Smooth muscle cell (in vitro differentiated cells): Measurements from ENCODE around the gene COL25A1. TPM values are rescaled to one million over a fixed set of nuclear protein-coding genes. Genes with fewer than 3 reads are reported as not detected.

Source experiments
- DNase-seq: peaks from one replicate; lab custom pipeline; 2025; ENCODE audit not compliant: unreplicated experiment; lab: John Stamatoyannopoulos, UW
- H2AFZ ChIP-seq: fragments of 200-600 bp; sonication (generic); 2 replicates; pipeline ENCODE4 v1.6.0; 2016; ENCODE audit warnings: antibody characterized with exemption, low read depth, mild to moderate bottlenecking
- H3F3A ChIP-seq: fragments of 200-600 bp; sonication (generic); 2 replicates; pipeline ENCODE4 v1.6.0; 2017; ENCODE audit warnings: antibody characterized with exemption, low read depth
- H3K27ac ChIP-seq: fragments of 200-600 bp; sonication (generic); 2 replicates; pipeline ENCODE4 v1.5.1; 2016; ENCODE audit warnings: low read depth, mild to moderate bottlenecking
- H3K27me3 ChIP-seq: fragments of 200-600 bp; sonication (generic); 2 replicates; pipeline ENCODE4 v1.6.1; 2016; ENCODE audit warnings: low read depth, mild to moderate bottlenecking
- H3K36me3 ChIP-seq: fragments of 200-600 bp; sonication (generic); 2 replicates; pipeline ENCODE4 v1.5.1; 2016; ENCODE audit warnings: low read depth
- H3K4me1 ChIP-seq: fragments of 200-600 bp; sonication (generic); 2 replicates; pipeline ENCODE4 v1.5.1; 2016; ENCODE audit warnings: low read depth
- H3K4me2 ChIP-seq: fragments of 200-600 bp; sonication (generic); 2 replicates; pipeline ENCODE4 v1.6.0; 2016; ENCODE audit warnings: mild to moderate bottlenecking
- H3K4me3 ChIP-seq: fragments of 200-600 bp; sonication (generic); 2 replicates; pipeline ENCODE4 v1.5.1; 2016; ENCODE audit warnings: mild to moderate bottlenecking
- H3K79me2 ChIP-seq: fragments of 200-600 bp; sonication (generic); 2 replicates; pipeline ENCODE4 v1.6.0; 2016; ENCODE audit warnings: low read depth, mild to moderate bottlenecking
- H3K9ac ChIP-seq: fragments of 200-600 bp; sonication (generic); 2 replicates; pipeline ENCODE4 v1.6.0; 2016; ENCODE audit warnings: low read depth
- H3K9me3 ChIP-seq: fragments of 200-600 bp; sonication (generic); replicated peaks from 2 replicates; pipeline ENCODE4 v1.5.1; 2016; ENCODE audit warnings: low read depth
- H4K20me1 ChIP-seq: fragments of 200-600 bp; sonication (generic); 2 replicates; pipeline ENCODE4 v1.6.0; 2016; ENCODE audit warnings: low read depth
- WGBS: methylation state at CpG from one replicate; pipeline ENCODE4 v1.1.7; 2016; ENCODE audit warnings: low lambda C conversion rate; 5-methylcytosine and 5-hydroxymethylcytosine counted together
- polyA plus RNA-seq: library from polyadenylated mRNA; unstranded; fragments of >200 nt; fragmentation: Nextera tagmentation; extraction: Ambion mirVana; gene quantifications from 2 replicates; pipeline ENCODE4 v1.2.1, GENCODE V29; 2016
- total RNA-seq: library from RNA; depleted of rRNA; stranded (reverse); fragments of >200 nt; gene quantifications from 2 replicates; pipeline ENCODE4 v1.2.3, GENCODE V29; 2014
- TF ChIP-seq, protein P1 (sequence below): fragments of 200-600 bp; sonication (generic); IDR thresholded peaks from 2 replicates; pipeline ENCODE4 v1.5.1; 2017; ENCODE audit warnings: borderline replicate concordance, mild to moderate bottlenecking, antibody characterized with exemption; ENCODE audit not compliant: insufficient read depth, poor library complexity, severe bottlenecking

Gene COL25A1
- total and polyA plus RNA-seq, 2 experiments from 2014 or later = 2.9 to 4.7 TPM

GRCh38 chr4:108965472-108966076 is 336.9 kb downstream of the COL25A1 start:
- no peak overlapping the region for H3K4me3 ChIP-seq
- H4K20me1 ChIP-seq = no peaks in the 10 kb centered on the region
- no peak overlapping the region for H3K4me2 ChIP-seq
- 52% methylated on average over 3 of the region's 3 CpGs for whole genome bisulfite sequencing
- no peak for DNase-seq
- H3F3A ChIP-seq = no peaks in the 10 kb centered on the region
- H3K36me3 ChIP-seq = no peaks in the 10 kb centered on the region
- H3K4me1 ChIP-seq = no peaks in the 10 kb centered on the region
- H3K27ac ChIP-seq = no peak overlapping the region
- H3K9me3 ChIP-seq = no peaks in the 10 kb centered on the region
- no peak overlapping the region for H3K9ac ChIP-seq
- no peak overlapping the region for H2AFZ ChIP-seq
- TF ChIP-seq, protein P1, sequence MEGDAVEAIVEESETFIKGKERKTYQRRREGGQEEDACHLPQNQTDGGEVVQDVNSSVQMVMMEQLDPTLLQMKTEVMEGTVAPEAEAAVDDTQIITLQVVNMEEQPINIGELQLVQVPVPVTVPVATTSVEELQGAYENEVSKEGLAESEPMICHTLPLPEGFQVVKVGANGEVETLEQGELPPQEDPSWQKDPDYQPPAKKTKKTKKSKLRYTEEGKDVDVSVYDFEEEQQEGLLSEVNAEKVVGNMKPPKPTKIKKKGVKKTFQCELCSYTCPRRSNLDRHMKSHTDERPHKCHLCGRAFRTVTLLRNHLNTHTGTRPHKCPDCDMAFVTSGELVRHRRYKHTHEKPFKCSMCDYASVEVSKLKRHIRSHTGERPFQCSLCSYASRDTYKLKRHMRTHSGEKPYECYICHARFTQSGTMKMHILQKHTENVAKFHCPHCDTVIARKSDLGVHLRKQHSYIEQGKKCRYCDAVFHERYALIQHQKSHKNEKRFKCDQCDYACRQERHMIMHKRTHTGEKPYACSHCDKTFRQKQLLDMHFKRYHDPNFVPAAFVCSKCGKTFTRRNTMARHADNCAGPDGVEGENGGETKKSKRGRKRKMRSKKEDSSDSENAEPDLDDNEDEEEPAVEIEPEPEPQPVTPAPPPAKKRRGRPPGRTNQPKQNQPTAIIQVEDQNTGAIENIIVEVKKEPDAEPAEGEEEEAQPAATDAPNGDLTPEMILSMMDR = no peak
- H3K79me2 ChIP-seq = no peaks in the 10 kb centered on the region
- H3K27me3 ChIP-seq = peaks cover 2% of the 10 kb centered on the region

DNA sequence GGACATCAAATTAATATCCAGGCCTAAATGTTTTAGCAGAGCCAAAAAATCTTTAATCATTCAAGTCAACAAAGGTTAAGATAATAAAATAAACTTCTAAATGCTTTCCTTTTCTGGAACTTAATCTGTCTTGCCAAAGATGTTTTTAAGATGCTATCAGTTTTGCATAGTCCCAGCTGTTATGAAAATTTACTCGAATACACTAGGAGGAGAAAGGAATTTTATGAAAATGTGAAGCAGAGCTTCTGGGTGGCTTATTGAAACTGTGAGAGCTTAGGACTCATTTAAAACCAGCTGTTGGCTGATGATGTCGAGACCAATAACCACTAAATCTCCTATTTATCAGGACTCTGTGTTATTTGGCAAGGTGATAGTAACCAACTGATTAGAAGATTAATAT is 337.4 kb downstream of the COL25A1 start:
- Histone ChIP-seq H3K27me3 (peaks cover 7% of the 10 kb centered on the region), H3K27ac (no peak overlapping the region), H3K36me3 (no peaks in the 10 kb centered on the region), H3K4me2 (no peak overlapping the region), H2AFZ (no peak overlapping the region), H3K4me1 (no peaks in the 10 kb centered on the region), H4K20me1 (no peaks in the 10 kb centered on the region), H3K9me3 (no peaks in the 10 kb centered on the region), H3K4me3 (no peak overlapping the region), H3K9ac (no peak overlapping the region), H3K79me2 (no peaks in the 10 kb centered on the region), H3F3A (no peaks in the 10 kb centered on the region)
- no peak for DNase-seq
- TF ChIP-seq, protein P1 = no peak
- WGBS = 57% methylated on average over 2 of the region's 2 CpGs

DNA sequence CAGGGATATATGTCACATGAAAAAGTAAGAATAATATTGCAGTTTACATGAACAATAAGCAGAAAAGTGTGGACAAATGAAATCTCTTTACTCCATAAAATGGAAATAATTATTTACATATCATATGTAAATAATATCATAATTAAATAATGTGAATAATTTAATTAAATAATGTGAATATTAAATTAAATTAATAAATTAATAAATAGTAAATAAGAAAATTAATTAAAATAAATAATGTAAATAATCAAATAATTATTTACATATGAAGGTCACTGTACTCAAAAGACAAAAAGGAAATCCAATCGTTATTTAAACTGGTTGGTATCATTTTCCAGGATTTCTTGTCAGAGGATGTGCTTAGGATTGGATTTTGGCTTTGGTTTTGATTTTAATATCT is 338.5 kb downstream of the COL25A1 start:
- TF ChIP-seq, protein P1 = no peak
- H3K36me3 ChIP-seq = no peaks in the 10 kb centered on the region

GRCh38 chr4:108959491-108959890 is 343.0 kb downstream of the COL25A1 start:
- no peak overlapping the region for H3K4me2 ChIP-seq
- no peak for DNase-seq
- H3K79me2 ChIP-seq = no peaks in the 10 kb centered on the region
- no peaks in the 10 kb centered on the region for H3K9me3 ChIP-seq
- no peaks in the 10 kb centered on the region for H3K36me3 ChIP-seq
- no peaks in the 10 kb centered on the region for H3F3A ChIP-seq
- H3K4me3 ChIP-seq = no peak overlapping the region
- no peak overlapping the region for H2AFZ ChIP-seq
- peaks cover 11% of the 10 kb centered on the region for H3K27me3 ChIP-seq
- H3K27ac ChIP-seq = no peak overlapping the region
- TF ChIP-seq, protein P1 = no peak
- H3K4me1 ChIP-seq = no peaks in the 10 kb centered on the region
- H3K9ac ChIP-seq = no peak overlapping the region
- no peaks in the 10 kb centered on the region for H4K20me1 ChIP-seq

More for the DNA sequence above, 338.5 kb downstream of the COL25A1 start:
- H3K9me3 ChIP-seq = no peaks in the 10 kb centered on the region
- no peaks in the 10 kb centered on the region for H3F3A ChIP-seq
- no peak overlapping the region for H3K4me3 ChIP-seq
- H3K4me2 ChIP-seq = no peak overlapping the region
- H3K4me1 ChIP-seq = no peaks in the 10 kb centered on the region
- no peaks in the 10 kb centered on the region for H3K79me2 ChIP-seq
- no peak overlapping the region for H2AFZ ChIP-seq
- H3K27ac ChIP-seq = no peak overlapping the region
- WGBS = 95% methylated on average over 1 of the region's 1 CpG
- H3K27me3 ChIP-seq = peaks cover 11% of the 10 kb centered on the region
- H4K20me1 ChIP-seq = no peaks in the 10 kb centered on the region
- H3K9ac ChIP-seq = no peak overlapping the region
- no peak for DNase-seq
